K562 (cell line): ENCODE results near the gene NGRN. TPM values are rescaled to one million over a fixed set of nuclear protein-coding genes. Genes with fewer than 3 reads are reported as not detected.
"Not testable (repeated sequence)": the region's sequence is repeated elsewhere in the genome, so short reads cannot be mapped to it uniquely, and the experiment has no call there.

Source experiments
- ATAC-seq: fragments of 200-7000 bp; cut with Tn5 transposase; 3 replicates; pipeline ENCODE4 v1.9.1; 2020; ENCODE audit warnings: moderate library complexity
- BruUV-seq: library from RNA; stranded (reverse); fragments of 400-500 nt; replicated peaks from 2 replicates; lab custom pipeline; 2021; lab: Mats Ljungman, UMichigan
- CTCF ChIA-PET: fragments of 300-600 bp; formaldehyde crosslinking; extraction: SDS; loops from one replicate; lab custom pipeline; 2021; ENCODE audit warnings: low intra/inter-chr PET ratio; lab: Yijun Ruan, JAX
- POLR2A ChIA-PET: fragments of 300-600, 350-650 bp; sonication (Branson Sonifier 250); formaldehyde crosslinking; extraction: SDS; loops from one replicate; lab custom pipeline; 2021; ENCODE audit warnings: antibody characterized with exemption, inconsistent platforms; lab: Yijun Ruan, JAX
- DNase-seq, 4 experiments: peaks; one replicate each; pipeline versions ENCODE4 v3.0.0 to v3.0.0-alpha.2; 2011 to 2018; ENCODE audit warnings: low spot score in 3 of 4, mixed read lengths in 3 of 4; ENCODE audit errors: extremely low read depth in 1 of 4
- FAIRE-seq: peaks from 2 replicates; lab custom pipeline; 2011; peaks lifted over from hg19 to GRCh38; lab: Jason Lieb, UNC
- H2AFZ ChIP-seq: 2 replicates; pipeline ENCODE4 v1.6.0; 2011; ENCODE audit warnings: low read depth, low read length, control low read depth, inconsistent platforms
- H3K27ac ChIP-seq: fragments of 200-600 bp; 3 replicates; pipeline ENCODE4 v1.8.0; 2011; ENCODE audit warnings: low read depth, mild to moderate bottlenecking, control low read depth, inconsistent platforms, low read length, moderate library complexity, mixed read lengths; ENCODE audit errors: extremely low read depth
- H3K27me3 ChIP-seq, 2 experiments: fragments of 300-600 bp in 1 of 2; 2 replicates in 1 of 2; 3 replicates in 1 of 2; pipeline versions ENCODE4 v1.6.0 to v1.8.0; 2011; ENCODE audit warnings: inconsistent platforms in 2 of 2, low read length in 2 of 2, mild to moderate bottlenecking in 1 of 2, mixed read lengths in 1 of 2, moderate library complexity in 1 of 2; ENCODE audit not compliant: control insufficient read depth in 2 of 2, insufficient read depth in 2 of 2
- H3K36me3 ChIP-seq: fragments of 300-600 bp; 3 replicates; pipeline ENCODE4 v1.8.0; 2011; ENCODE audit warnings: mild to moderate bottlenecking, low read length, inconsistent platforms; ENCODE audit not compliant: control insufficient read depth, insufficient read depth
- H3K4me1 ChIP-seq, 2 experiments: fragments of 200-600 bp in 1 of 2; replicated peaks in 1 of 2; 2 replicates in 1 of 2; 3 replicates in 1 of 2; pipeline versions ENCODE4 v1.5.1 to v1.8.0; 2011; ENCODE audit warnings: inconsistent platforms in 2 of 2, low read length in 2 of 2, mild to moderate bottlenecking in 1 of 2, mixed read lengths in 1 of 2, moderate library complexity in 1 of 2; ENCODE audit not compliant: control insufficient read depth in 2 of 2, insufficient read depth in 2 of 2
- H3K4me2 ChIP-seq: 2 replicates; pipeline ENCODE4 v1.6.1; 2011; ENCODE audit warnings: low read length, control low read depth, inconsistent platforms, mixed read lengths; ENCODE audit not compliant: insufficient read depth
- H3K4me3 ChIP-seq: fragments of 200-600 bp; sonication (generic), shearing (Covaris generic); 2 replicates; pipeline ENCODE4 v1.5.1; 2016; ENCODE audit warnings: control low read depth, inconsistent platforms
- H3K79me2 ChIP-seq: fragments of 200-600 bp; 3 replicates; pipeline ENCODE4 v1.8.0; 2011; ENCODE audit warnings: low read length, inconsistent platforms; ENCODE audit not compliant: control insufficient read depth, insufficient read depth
- H3K9ac ChIP-seq, 2 experiments: 2 replicates each; pipeline versions ENCODE4 v1.6.0 to v1.6.1; 2011; ENCODE audit warnings: low read depth in 2 of 2, low read length in 2 of 2, control low read depth in 1 of 2, inconsistent platforms in 1 of 2, mild to moderate bottlenecking in 1 of 2, mixed read lengths in 1 of 2; ENCODE audit not compliant: insufficient read depth in 1 of 2
- H3K9me1 ChIP-seq: one replicate; pipeline ENCODE4 v1.6.0; 2011; ENCODE audit warnings: inconsistent platforms, mild to moderate bottlenecking, low read length, moderate library complexity; ENCODE audit not compliant: control insufficient read depth, insufficient read depth
- H3K9me3 ChIP-seq: replicated peaks from 2 replicates; pipeline ENCODE4 v1.5.1; 2011; ENCODE audit warnings: low read depth, low read length, inconsistent platforms; ENCODE audit not compliant: control insufficient read depth, insufficient read depth
- H4K20me1 ChIP-seq: replicated peaks from 2 replicates; pipeline ENCODE4 v1.6.1; 2011; ENCODE audit warnings: low read length, inconsistent platforms, mixed read lengths; ENCODE audit not compliant: control insufficient read depth, insufficient read depth
- CBFA2T2 ChIP-seq: fragments of 450-650 bp; conservative IDR thresholded peaks from 2 replicates; pipeline ENCODE4 v1.6.1; 2017; ENCODE audit warnings: mild to moderate bottlenecking
- CEBPB ChIP-seq: fragments of 450-650 bp; IDR thresholded peaks from 2 replicates; pipeline ENCODE4 v1.6.1; 2016; ENCODE audit warnings: missing genetic modification characterization, missing compliant biosample characterization
- CEBPG ChIP-seq, 3 experiments: fragments of 200-800 bp in 1 of 3; sonication (Bioruptor generic) in 1 of 3; sonication (generic) in 1 of 3; formaldehyde crosslinking in 1 of 3; IDR thresholded peaks in 2 of 3; conservative IDR thresholded peaks in 1 of 3; 2 replicates each; pipeline versions ENCODE4 v1.6.1 to v1.8.0; 2016 to 2022; ENCODE audit warnings: missing compliant biosample characterization in 2 of 3, missing genetic modification characterization in 2 of 3, mild to moderate bottlenecking in 1 of 3, missing genetic modification reagents in 1 of 3
- RAD51 ChIP-seq: fragments of 450-650 bp; IDR thresholded peaks from 2 replicates; pipeline ENCODE4 v1.7.1; 2016; ENCODE audit warnings: low read depth, mild to moderate bottlenecking, borderline replicate concordance
- SRF ChIP-seq, 2 experiments: fragments of 250-450, 450-650 bp in 1 of 2; sonication (Bioruptor Pico) in 1 of 2; sonication (generic) in 1 of 2; formaldehyde crosslinking; IDR thresholded peaks; 2 replicates each; pipeline versions ENCODE4 v1.5.0 to v1.5.1; 2020 to 2022; ENCODE audit warnings: mild to moderate bottlenecking in 1 of 2, missing genetic modification reagents in 1 of 2
- TOE1 ChIP-seq, 2 experiments: fragments of 450-650 bp in 1 of 2; sonication (generic) in 1 of 2; formaldehyde crosslinking in 1 of 2; IDR thresholded peaks; 2 replicates each; pipeline versions ENCODE4 v1.7.1 to v1.8.0; 2016 to 2022; ENCODE audit warnings: borderline replicate concordance in 2 of 2, mild to moderate bottlenecking in 2 of 2, antibody characterized with exemption in 1 of 2, inconsistent platforms in 1 of 2, low read depth in 1 of 2, missing genetic modification reagents in 1 of 2, moderate library complexity in 1 of 2
- WGBS: fragments of 100-300 bp; shearing (Covaris generic); methylation state at CpG from one replicate; pipeline ENCODE4 v1.1.6; 2016; ENCODE audit warnings: low coverage, mixed read lengths; ENCODE audit not compliant: insufficient coverage; ENCODE audit errors: missing lambda C conversion rate; 5-methylcytosine and 5-hydroxymethylcytosine counted together
- in situ Hi-C: fragments of 300-500 bp; cut with MboI; formaldehyde crosslinking; loops from 4 replicates; pipeline ENCODE4 v1.15.0; 2018; ENCODE audit warnings: inconsistent platforms, mixed read lengths
- intact Hi-C: fragments of 100-400 bp; cut with micrococcal nuclease; formaldehyde crosslinking; loops from 2 replicates; pipeline ENCODE4 v1.14.2; 2022
- polyA plus RNA-seq, 8 experiments: library from polyadenylated mRNA; depleted of rRNA in 4 of 8; stranded (reverse) in 5 of 8; unstranded in 3 of 8; fragments of >200 nt; fragmentation: Nextera tagmentation in 2 of 8; fragmentation: Illumina TruSeq in 1 of 8; extraction: Ambion mirVana in 2 of 8; extraction: Trizol in 1 of 8; gene quantifications; 2 replicates each; pipeline versions ENCODE4 v1.2.1 to v1.2.3, GENCODE V29; 2011 to 2014; ENCODE audit warnings: inconsistent platforms in 1 of 8, missing spikeins in 1 of 8
- total RNA-seq, 7 experiments: library from RNA; depleted of rRNA in 6 of 7; stranded (reverse); fragments of >200 nt in 6 of 7; fragmentation: Illumina TruSeq in 2 of 7; extraction: Trizol in 2 of 7; gene quantifications; 2 replicates each; pipeline versions ENCODE4 v1.2.1 to v1.2.3, GENCODE V29; 2011 to 2021; ENCODE audit warnings: low replicate concordance in 1 of 7
- TF ChIP-seq, protein P1 (sequence below), 2 experiments: fragments of 450-650 bp in 1 of 2; sonication (generic) in 1 of 2; formaldehyde crosslinking in 1 of 2; IDR thresholded peaks in 1 of 2; conservative IDR thresholded peaks in 1 of 2; 2 replicates each; pipeline versions ENCODE4 v1.6.1 to v1.8.1; 2016 to 2023; ENCODE audit warnings: mild to moderate bottlenecking in 2 of 2, moderate library complexity in 2 of 2, inconsistent platforms in 1 of 2, missing genetic modification reagents in 1 of 2
- TF ChIP-seq, protein P2 (sequence below): fragments of 450-650 bp; formaldehyde crosslinking; IDR thresholded peaks from 2 replicates; pipeline ENCODE4 v1.4.0; 2020; ENCODE audit warnings: mild to moderate bottlenecking, mixed read lengths

Gene NGRN
- total and polyA plus RNA-seq, 9 of the 15 experiments (the other 6 are each of a cell fraction or from before 2014, with no cell fraction given): 14.0 to 73.4 (median 60.0) TPM

DNA sequence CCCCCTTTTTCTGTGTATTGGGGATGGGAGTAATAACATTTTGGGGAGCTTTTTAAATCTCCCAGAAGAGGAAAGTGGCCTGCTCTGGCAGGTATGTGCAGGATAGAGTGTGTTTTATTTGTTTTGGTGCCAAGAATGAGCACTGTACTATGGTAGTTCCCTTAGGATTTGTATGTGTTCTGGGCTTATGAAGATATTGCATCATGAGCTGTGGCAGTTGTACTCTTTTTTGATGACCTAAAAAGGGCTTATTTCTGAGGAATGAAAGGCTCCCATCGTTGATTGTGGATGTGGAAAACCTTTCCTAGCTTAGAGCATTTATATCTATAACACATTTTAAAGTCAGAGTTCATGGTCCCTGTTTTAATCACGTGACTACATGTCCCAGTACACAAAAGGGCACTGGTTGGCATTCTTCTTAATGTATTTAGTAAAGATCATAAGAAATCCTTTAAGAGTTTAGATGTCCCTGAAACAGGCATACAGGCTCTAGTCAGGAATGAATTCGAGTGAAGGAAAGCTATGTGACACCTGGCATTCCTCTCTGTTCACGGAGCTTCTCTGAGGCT is 30.9 kb downstream of the NGRN start:
- ATAC-seq; H3K27ac ChIP-seq; H3K4me2 ChIP-seq; BruUV-seq; H3K9ac ChIP-seq; H4K20me1 ChIP-seq; H3K27me3 ChIP-seq; H3K9me3 ChIP-seq; H3K4me3 ChIP-seq; FAIRE-seq; H3K79me2 ChIP-seq; H3K9me1 ChIP-seq; DNase-seq; in situ Hi-C loops; H3K36me3 ChIP-seq; TF ChIP-seq TOE1 (CRISPR knock-in tag; IDR thresholded peaks at IDR 0.05; ENCODE audit: borderline replicate concordance, low read depth): not testable (repeated sequence)
- CTCF ChIA-PET: interaction anchor here (3.8 kb wide), 1 partner anchor 185 kb away, joined by 46 read pairs; no protein-coding TSS in a partner anchor
- intact Hi-C loops: loop anchor here (10.0 kb wide), 1 partner anchor 638 kb away; the partner anchor contains the start of genes HDDC3 and UNC45A
- Histone ChIP-seq H3K4me1 (peaks cover 5 to 34% of the 10 kb centered on the region in 2 experiments), H2AFZ (peak overlapping the region; percentile 23; the same call in 1 of the 2 replicates)
- POLR2A ChIA-PET: interaction anchor here (0.6 to 0.7 kb wide), 2 partner anchors 29 to 144 kb away, joined by 3 read pairs; no protein-coding TSS in a partner anchor
- TF ChIP-seq, protein P1, sequence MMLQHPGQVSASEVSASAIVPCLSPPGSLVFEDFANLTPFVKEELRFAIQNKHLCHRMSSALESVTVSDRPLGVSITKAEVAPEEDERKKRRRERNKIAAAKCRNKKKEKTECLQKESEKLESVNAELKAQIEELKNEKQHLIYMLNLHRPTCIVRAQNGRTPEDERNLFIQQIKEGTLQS (IDR thresholded peaks at IDR 0.05): peak; percentile 72
- TF ChIP-seq, protein P1 (CRISPR knock-in tag; conservative IDR thresholded peaks at IDR 0.05): not testable (repeated sequence)
- TF ChIP-seq, protein P2, sequence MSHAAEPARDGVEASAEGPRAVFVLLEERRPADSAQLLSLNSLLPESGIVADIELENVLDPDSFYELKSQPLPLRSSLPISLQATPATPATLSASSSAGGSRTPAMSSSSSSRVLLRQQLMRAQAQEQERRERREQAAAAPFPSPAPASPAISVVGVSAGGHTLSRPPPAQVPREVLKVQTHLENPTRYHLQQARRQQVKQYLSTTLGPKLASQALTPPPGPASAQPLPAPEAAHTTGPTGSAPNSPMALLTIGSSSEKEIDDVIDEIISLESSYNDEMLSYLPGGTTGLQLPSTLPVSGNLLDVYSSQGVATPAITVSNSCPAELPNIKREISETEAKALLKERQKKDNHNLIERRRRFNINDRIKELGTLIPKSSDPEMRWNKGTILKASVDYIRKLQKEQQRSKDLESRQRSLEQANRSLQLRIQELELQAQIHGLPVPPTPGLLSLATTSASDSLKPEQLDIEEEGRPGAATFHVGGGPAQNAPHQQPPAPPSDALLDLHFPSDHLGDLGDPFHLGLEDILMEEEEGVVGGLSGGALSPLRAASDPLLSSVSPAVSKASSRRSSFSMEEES: peak; percentile 96
- peak; percentile 41; the same call in 1 of the 2 replicates for TF ChIP-seq CBFA2T2
- TF ChIP-seq CEBPB (tag): peak; percentile 46; the same call in 1 of the 2 replicates
- peak; percentile 90 for TF ChIP-seq RAD51
- TF ChIP-seq SRF (CRISPR knock-in tag; IDR thresholded peaks at IDR 0.05): 0 out of 4 replicates have a peak, but pooled peaks of 1 of the 2 experiments have one; percentile 42
- TF ChIP-seq CEBPG (CRISPR knock-in tag; IDR thresholded peaks at IDR 0.05): peak; percentile 43; the same call in 1 of the 2 replicates
- TF ChIP-seq CEBPG (tag; conservative IDR thresholded peaks at IDR 0.05 in 1 of 2, IDR thresholded peaks at IDR 0.05 in 1 of 2): peak; percentile 49 to 79
- peak; percentile 87 for TF ChIP-seq TOE1 (IDR thresholded peaks at IDR 0.05; ENCODE audit: borderline replicate concordance)
- 15% methylated on average over 4 of the region's 4 CpGs for WGBS
